A549 (cell line): ENCODE data around the gene NAA40. TPM values are rescaled to one million over a fixed set of nuclear protein-coding genes. Genes with fewer than 3 reads are reported as not detected.
"Not testable (repeated sequence)": the region's sequence is repeated elsewhere in the genome, so short reads cannot be mapped to it uniquely, and the experiment has no call there.

Experiments
- ATAC-seq, 2 experiments: fragments of 200-7000 bp in 1 of 2; fragments of >200 bp in 1 of 2; cut with Nextera tagmentation in 1 of 2; cut with Tn5 transposase in 1 of 2; 3 replicates each; pipeline versions ENCODE4 v1.8.0 to v1.9.1; 2018 to 2020; ENCODE audit warnings: mild to moderate bottlenecking in 1 of 2, moderate library complexity in 1 of 2
- CTCF ChIA-PET: fragments of 300-600 bp; sonication (Branson Sonifier 250); formaldehyde crosslinking; extraction: SDS; loops from one replicate; lab custom pipeline; 2021; ENCODE audit warnings: antibody characterized with exemption, inconsistent platforms; lab: Yijun Ruan, JAX
- POLR2A ChIA-PET: fragments of 350-600 bp; formaldehyde crosslinking; extraction: SDS; loops from one replicate; lab custom pipeline; 2021; ENCODE audit warnings: antibody characterized with exemption, inconsistent platforms; lab: Yijun Ruan, JAX
- DNase-seq, 2 experiments: peaks; one replicate each; pipeline versions ENCODE4 v3.0.0 to v3.0.0-alpha.2; 2011 to 2016; ENCODE audit warnings: low read depth in 1 of 2, low spot score in 1 of 2
- FAIRE-seq: peaks from 2 replicates; lab custom pipeline; 2011; peaks lifted over from hg19 to GRCh38; lab: Jason Lieb, UNC
- H3K27ac ChIP-seq, 2 experiments: fragments of >200 bp; sonication (Bioruptor Twin); formaldehyde crosslinking; 3 replicates each; pipeline ENCODE4 v1.5.1; 2016 to 2017
- H3K4me1 ChIP-seq: fragments of >200 bp; sonication (Bioruptor Twin); formaldehyde crosslinking; 3 replicates; pipeline ENCODE4 v1.6.1; 2016
- H3K4me2 ChIP-seq: fragments of >200 bp; sonication (Bioruptor Twin); formaldehyde crosslinking; 3 replicates; pipeline ENCODE4 v1.6.1; 2016
- H3K4me3 ChIP-seq: fragments of >200 bp; sonication (Bioruptor Twin); formaldehyde crosslinking; 3 replicates; pipeline ENCODE4 v1.5.1; 2016
- H3K9me3 ChIP-seq: fragments of >200 bp; sonication (Bioruptor Twin); formaldehyde crosslinking; 3 replicates; pipeline ENCODE4 v1.6.1; 2016
- CEBPB ChIP-seq, 2 experiments: fragments of >200 bp in 1 of 2; sonication (Bioruptor Twin) in 1 of 2; formaldehyde crosslinking in 1 of 2; IDR thresholded peaks; 2 replicates each; pipeline ENCODE4 v1.6.1; 2012 to 2016
- EP300 ChIP-seq, 2 experiments: fragments of >200 bp; sonication (Bioruptor Twin); formaldehyde crosslinking; IDR thresholded peaks; 2 replicates in 1 of 2; 3 replicates in 1 of 2; pipeline ENCODE4 v1.6.1; 2016 to 2017
- ESRRA ChIP-seq: fragments of 150-350 bp; IDR thresholded peaks from 2 replicates; pipeline ENCODE4 v1.6.1; 2014; ENCODE audit warnings: mild to moderate bottlenecking, low read length, borderline replicate concordance
- FOSB ChIP-seq: fragments of 250-450 bp; sonication (Bioruptor Pico); IDR thresholded peaks from 2 replicates; pipeline ENCODE4 v1.5.0; 2020; ENCODE audit warnings: mild to moderate bottlenecking, moderate library complexity
- FOXS1 ChIP-seq: fragments of 250-450 bp; sonication (Bioruptor Pico); IDR thresholded peaks from 2 replicates; pipeline ENCODE4 v1.5.0; 2020; ENCODE audit warnings: mild to moderate bottlenecking, moderate library complexity
- HOXB13 ChIP-seq: fragments of 250-450 bp; sonication (Bioruptor Pico); IDR thresholded peaks from 2 replicates; pipeline ENCODE4 v1.5.0; 2020; ENCODE audit warnings: low read depth, mild to moderate bottlenecking, moderate library complexity
- JUN ChIP-seq, 2 experiments: fragments of >200 bp; sonication (Bioruptor Twin); formaldehyde crosslinking; IDR thresholded peaks; 2 replicates in 1 of 2; 3 replicates in 1 of 2; pipeline ENCODE4 v1.6.1; 2016 to 2017
- KDM1A ChIP-seq: fragments of 200-600 bp; sonication (generic); IDR thresholded peaks from 2 replicates; pipeline ENCODE4 v1.6.1; 2016; ENCODE audit warnings: low read depth, mild to moderate bottlenecking
- MYC ChIP-seq: IDR thresholded peaks from 2 replicates; pipeline ENCODE4 v1.6.1; 2012; ENCODE audit warnings: mild to moderate bottlenecking, inconsistent platforms, low read length, improper control_type of control experiment, borderline replicate concordance
- NPAS2 ChIP-seq: fragments of 250-450 bp; sonication (Bioruptor Pico); IDR thresholded peaks from 2 replicates; pipeline ENCODE4 v1.8.0; 2022; ENCODE audit warnings: mild to moderate bottlenecking, moderate library complexity, borderline replicate concordance
- NR3C1 ChIP-seq: fragments of >200 bp; sonication (Bioruptor Twin); formaldehyde crosslinking; IDR thresholded peaks from 3 replicates; pipeline ENCODE4 v1.6.1; 2017
- POLR2A ChIP-seq: IDR thresholded peaks from 2 replicates; pipeline ENCODE4 v1.6.1; 2012; ENCODE audit warnings: mild to moderate bottlenecking, low read length
- RARB ChIP-seq: fragments of 250-450 bp; sonication (Bioruptor Pico); IDR thresholded peaks from 2 replicates; pipeline ENCODE4 v1.8.0; 2021; ENCODE audit warnings: mild to moderate bottlenecking, moderate library complexity
- RCOR1 ChIP-seq: fragments of 150-350 bp; IDR thresholded peaks from 2 replicates; pipeline ENCODE4 v1.6.1; 2014; ENCODE audit warnings: antibody characterized with exemption, low read length, low read depth
- RNF2 ChIP-seq: fragments of 200-600 bp; sonication (generic); IDR thresholded peaks from 2 replicates; pipeline ENCODE4 v1.6.1; 2016; ENCODE audit warnings: low read depth, mild to moderate bottlenecking, antibody characterized with exemption, moderate library complexity, borderline replicate concordance
- SMC3 ChIP-seq: fragments of >200 bp; sonication (Bioruptor Twin); formaldehyde crosslinking; IDR thresholded peaks from 3 replicates; pipeline ENCODE4 v1.6.1; 2018; ENCODE audit warnings: inconsistent platforms
- SREBF2 ChIP-seq: fragments of 450-650 bp; IDR thresholded peaks from 2 replicates; pipeline ENCODE4 v1.6.1; 2014; ENCODE audit warnings: mild to moderate bottlenecking, moderate library complexity
- TP53 ChIP-seq: fragments of 250-450 bp; sonication (Bioruptor Pico); IDR thresholded peaks from 2 replicates; pipeline ENCODE4 v1.5.0; 2021; ENCODE audit warnings: mild to moderate bottlenecking, moderate library complexity
- ZC3H11A ChIP-seq: fragments of 450-650 bp; IDR thresholded peaks from 2 replicates; pipeline ENCODE4 v1.6.1; 2014; ENCODE audit warnings: antibody characterized with exemption, mild to moderate bottlenecking
- ZFP36 ChIP-seq: fragments of 450-650 bp; IDR thresholded peaks from 2 replicates; pipeline ENCODE4 v1.6.1; 2014; ENCODE audit warnings: borderline replicate concordance; ENCODE audit not compliant: partially characterized antibody
- ZNF302 ChIP-seq: fragments of 250-450 bp; sonication (Bioruptor Pico); IDR thresholded peaks from 2 replicates; pipeline ENCODE4 v1.9.0; 2021; ENCODE audit warnings: inconsistent platforms, mild to moderate bottlenecking, moderate library complexity
- ZSCAN20 ChIP-seq: fragments of 250-450 bp; sonication (Bioruptor Pico); IDR thresholded peaks from 2 replicates; pipeline ENCODE4 v1.8.0; 2022; ENCODE audit warnings: mild to moderate bottlenecking, moderate library complexity
- WGBS: methylation state at CpG from one replicate; pipeline ENCODE4 v1.1.6; 2017; ENCODE audit errors: missing lambda C conversion rate; 5-methylcytosine and 5-hydroxymethylcytosine counted together
- polyA plus RNA-seq, 4 experiments: library from polyadenylated mRNA; depleted of rRNA in 3 of 4; stranded (reverse); fragments of >200 nt; fragmentation: RNase III in 1 of 4; extraction: RNeasy Plus Mini Kit Qiagen cat#74134 plus additional on column Dnase treatment in 1 of 4; gene quantifications; 2 replicates in 3 of 4; 3 replicates in 1 of 4; pipeline ENCODE4 v1.2.3, GENCODE V29; 2011 to 2017
- TF ChIP-seq, protein P1 (sequence below): fragments of >200 bp; sonication (Bioruptor Twin); formaldehyde crosslinking; IDR thresholded peaks from 2 replicates; pipeline ENCODE4 v1.6.1; 2016
- TF ChIP-seq, protein P2 (sequence below): IDR thresholded peaks from 2 replicates; pipeline ENCODE4 v1.6.1; 2012; ENCODE audit warnings: low read depth, borderline replicate concordance
- TF ChIP-seq, protein P3 (sequence below): IDR thresholded peaks from 2 replicates; pipeline ENCODE4 v1.6.1; 2012

Gene NAA40
- polyA plus RNA-seq, 2 of the 4 experiments (the other 2 are of a cell fraction): 21.9 to 32.0 TPM

DNA sequence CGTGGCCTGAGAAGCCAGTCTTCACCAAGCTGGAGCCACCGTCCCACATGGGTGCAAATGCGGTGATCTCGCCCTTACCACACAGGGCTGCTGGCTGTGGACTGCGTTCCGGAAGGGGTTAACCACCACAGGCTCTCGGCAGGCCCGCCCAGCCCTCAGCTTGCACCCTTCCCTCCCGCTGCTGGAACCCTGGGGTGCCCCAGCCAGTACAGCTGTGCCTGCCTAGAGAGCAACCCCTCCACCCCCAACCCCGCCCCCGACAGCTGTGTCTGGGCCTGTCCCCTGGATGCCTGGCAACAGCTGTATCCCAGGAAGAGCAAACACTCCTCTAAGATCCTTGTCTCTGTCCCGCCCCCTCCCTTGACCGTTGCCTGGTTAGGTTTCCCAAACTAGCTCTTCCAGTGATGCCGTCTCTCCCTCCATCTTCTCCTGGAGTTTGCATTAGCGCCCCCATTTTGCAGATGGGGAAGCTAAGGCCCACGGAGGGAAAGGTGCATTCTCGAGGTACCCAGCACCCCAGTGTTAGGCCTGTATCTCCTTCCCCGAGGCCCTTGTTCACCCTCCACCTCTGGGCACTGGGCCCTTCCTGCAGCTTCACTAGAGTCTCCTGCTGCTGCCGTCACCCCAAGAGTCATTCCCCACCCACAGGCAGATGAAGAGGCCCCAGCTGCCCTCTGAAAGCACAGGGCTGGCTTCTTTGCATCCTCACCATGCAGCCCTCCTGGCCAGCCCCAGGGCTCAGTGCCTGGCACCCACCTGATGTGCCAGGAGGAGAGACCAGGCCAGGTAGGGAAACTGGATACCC is 23.0 kb downstream of the NAA40 start:
- Histone ChIP-seq H3K4me1 (peaks cover 6% of the 10 kb centered on the region; the same call in 1 of the 3 replicates), H3K9me3 (no peaks in the 10 kb centered on the region)
- POLR2A ChIA-PET: interaction anchor here (0.5 to 1.1 kb wide), 2 partner anchors 10 to 103 kb away, joined by 3 read pairs; no protein-coding TSS in a partner anchor

DNA sequence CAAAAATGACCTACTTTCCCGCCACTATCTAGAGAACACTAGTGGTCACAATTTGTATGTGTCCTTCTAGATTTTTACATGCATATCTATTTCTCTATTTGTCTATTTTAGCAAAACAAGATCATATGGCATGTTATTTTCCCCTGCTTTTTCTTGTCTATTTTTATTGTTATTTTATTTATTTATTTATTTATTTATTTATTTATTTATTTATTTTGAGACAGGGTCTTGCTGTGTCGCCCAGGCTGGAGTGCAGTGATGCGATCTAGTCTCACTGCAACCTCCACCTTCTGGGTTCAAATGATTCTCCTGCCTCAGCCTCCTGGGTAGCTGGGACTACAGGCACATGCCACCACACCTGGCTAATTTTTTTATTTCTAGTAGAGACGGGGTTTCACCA is 25.1 kb downstream of the NAA40 start:
- DNase-seq, H3K4me3 ChIP-seq, H3K4me1 ChIP-seq, POLR2A ChIA-PET, H3K9me3 ChIP-seq, FAIRE-seq, H3K4me2 ChIP-seq, H3K27ac ChIP-seq: not testable (repeated sequence)
- WGBS: 95% methylated on average over 4 of the region's 4 CpGs
- CTCF ChIA-PET: interaction anchor here (1.2 to 7.5 kb wide), 2 partner anchors 19 to 127 kb away, joined by 5 to 52 read pairs; no protein-coding TSS in a partner anchor
- peak; percentile 88 for TF ChIP-seq ZC3H11A
- TF ChIP-seq, all 56 proteins: peak for 1; not testable (repeated sequence) for 55
- ATAC-seq: not testable (repeated sequence)

More for the DNA sequence above, 23.0 kb downstream of the NAA40 start:
- FAIRE-seq (no peak), ATAC-seq (peak; percentile 28 to 57; a peak in 3 of 6 replicates), DNase-seq (peak in 1 of 2 experiments; percentile 21)
- CTCF ChIA-PET: interaction anchor here (0.6 to 7.5 kb wide), 5 partner anchors 10 to 186 kb away, joined by 3 to 52 read pairs (median 5); no protein-coding TSS in a partner anchor
- WGBS: 67% methylated on average over 19 of the region's 19 CpGs
- no peak overlapping the region for H3K27ac ChIP-seq
- no peak overlapping the region for H3K4me2 ChIP-seq
- TF ChIP-seq SREBF2 (no peak), RARB (no peak), MYC (no peak), FOXS1 (CRISPR knock-in tag) (no peak), ESRRA (no peak), ZNF302 (no peak)
- TF ChIP-seq, protein P1, sequence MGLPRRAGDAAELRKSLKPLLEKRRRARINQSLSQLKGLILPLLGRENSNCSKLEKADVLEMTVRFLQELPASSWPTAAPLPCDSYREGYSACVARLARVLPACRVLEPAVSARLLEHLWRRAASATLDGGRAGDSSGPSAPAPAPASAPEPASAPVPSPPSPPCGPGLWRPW: no peak
- TF ChIP-seq, protein P2, sequence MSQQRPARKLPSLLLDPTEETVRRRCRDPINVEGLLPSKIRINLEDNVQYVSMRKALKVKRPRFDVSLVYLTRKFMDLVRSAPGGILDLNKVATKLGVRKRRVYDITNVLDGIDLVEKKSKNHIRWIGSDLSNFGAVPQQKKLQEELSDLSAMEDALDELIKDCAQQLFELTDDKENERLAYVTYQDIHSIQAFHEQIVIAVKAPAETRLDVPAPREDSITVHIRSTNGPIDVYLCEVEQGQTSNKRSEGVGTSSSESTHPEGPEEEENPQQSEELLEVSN: no peak
- TF ChIP-seq, protein P3, sequence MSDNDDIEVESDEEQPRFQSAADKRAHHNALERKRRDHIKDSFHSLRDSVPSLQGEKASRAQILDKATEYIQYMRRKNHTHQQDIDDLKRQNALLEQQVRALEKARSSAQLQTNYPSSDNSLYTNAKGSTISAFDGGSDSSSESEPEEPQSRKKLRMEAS: no peak
- H3K4me3 ChIP-seq: no peak overlapping the region

DNA sequence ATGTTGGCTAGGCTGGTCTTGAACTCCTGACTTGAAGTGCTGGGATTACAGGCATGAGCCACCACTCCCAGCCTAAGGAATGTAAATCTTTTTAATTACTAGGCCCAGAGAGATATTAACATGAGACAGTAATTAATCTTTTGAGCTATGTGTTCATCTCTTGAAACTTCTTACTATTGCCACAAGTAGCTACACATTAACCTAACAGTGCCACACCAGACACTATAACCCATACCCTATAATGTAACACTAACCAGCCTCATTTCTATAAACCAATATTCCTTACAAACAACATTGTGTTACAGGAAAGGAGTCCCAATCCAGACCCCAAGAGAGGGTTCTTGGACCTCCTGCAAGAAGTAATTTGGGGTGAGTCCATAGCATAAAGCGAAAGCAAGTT is 27.6 kb downstream of the NAA40 start:
- 90% methylated on average over 1 of the region's 1 CpG for WGBS
- peaks cover 4% of the 10 kb centered on the region; the same call in 1 of the 3 replicates for H3K4me1 ChIP-seq
- FAIRE-seq (no peak), DNase-seq (no peak), ATAC-seq (no peak)
- ChIA-PET CTCF (interaction anchor here (1.6 to 2.0 kb wide), 3 partner anchors 11 to 35 kb away, joined by 4 to 9 read pairs (median 6); no protein-coding TSS in a partner anchor), POLR2A (no interaction called here)
- H3K4me3 ChIP-seq: no peak overlapping the region
- no peak overlapping the region for H3K4me2 ChIP-seq
- no peak overlapping the region for H3K27ac ChIP-seq
- no peaks in the 10 kb centered on the region for H3K9me3 ChIP-seq
- no peak for TF ChIP-seq KDM1A
- TF ChIP-seq, protein P1: no peak
- TF ChIP-seq JUN (IDR thresholded peaks at IDR 0.05): no peak
- TF ChIP-seq FOSB: no peak
- TF ChIP-seq, protein P3: no peak
- TF ChIP-seq MYC: no peak
- no peak for TF ChIP-seq ZSCAN20 (CRISPR knock-in tag)
- TF ChIP-seq EP300 (IDR thresholded peaks at IDR 0.05): no peak
- no peak for TF ChIP-seq RNF2
- TF ChIP-seq NR3C1: no peak
- no peak for TF ChIP-seq ESRRA
- TF ChIP-seq TP53 (CRISPR knock-in tag): no peak
- TF ChIP-seq RCOR1: no peak
- TF ChIP-seq CEBPB (IDR thresholded peaks at IDR 0.05): no peak
- TF ChIP-seq NPAS2 (CRISPR knock-in tag): no peak
- no peak for TF ChIP-seq HOXB13 (CRISPR knock-in tag)
- TF ChIP-seq SMC3: no peak
- TF ChIP-seq ZFP36: no peak
- TF ChIP-seq POLR2A: no peak
